ENCODE measurements around the gene PALD1.
"Not testable (repeated sequence)": the region's sequence is repeated elsewhere in the genome, so short reads cannot be mapped to it uniquely, and the experiment has no call there.

PALD1 gene

GRCh38 chr10:70602665-70603448 is 124.3 kb downstream of the PALD1 start, which contains the start of gene PRF1:
TSS of gene PRF1 (minus strand) at chr10:70602741. CDS start at chr10:70600902, 1,839 bp downstream.
- DNase-seq (ENCODE audit: low read depth, low spot score) = no peak

- DNase-seq (ENCODE audit: low read depth, low spot score) = no peak
These were observed 124.9 kb downstream of the PALD1 start for GRCh38 chr10:70603449-70603801.

GRCh38 chr10:70604106-70604505 is 125.5 kb downstream of the PALD1 start:
- no peak for DNase-seq (ENCODE audit: low read depth, low spot score)

GRCh38 chr10:70605161-70605560 is 126.6 kb downstream of the PALD1 start:
- no peak for DNase-seq (ENCODE audit: low read depth, low spot score)

- no peak for DNase-seq (ENCODE audit: low read depth, low spot score)
These were observed 129.4 kb downstream of the PALD1 start for GRCh38 chr10:70607936-70608335.

GRCh38 chr10:70613941-70614340 is 135.4 kb downstream of the PALD1 start:
- DNase-seq (ENCODE audit: low read depth, low spot score) = no peak

GRCh38 chr10:70614364-70614763 is 135.8 kb downstream of the PALD1 start:
- DNase-seq (ENCODE audit: low read depth, low spot score) = not testable (repeated sequence)

GRCh38 chr10:70615211-70615610 is 136.6 kb downstream of the PALD1 start:
- no peak for DNase-seq (ENCODE audit: low read depth, low spot score)

GRCh38 chr10:70615784-70616522 is 137.4 kb downstream of the PALD1 start:
- DNase-seq (ENCODE audit: low read depth, low spot score) = no peak

GRCh38 chr10:70616761-70617160 is 138.2 kb downstream of the PALD1 start:
- no peak for DNase-seq (ENCODE audit: low read depth, low spot score)
